MG63 (cell line): ENCODE data around the gene LRFN4. TPM values are rescaled to one million over a fixed set of nuclear protein-coding genes. Genes with fewer than 3 reads are reported as not detected.
"Not testable (repeated sequence)": the region's sequence is repeated elsewhere in the genome, so short reads cannot be mapped to it uniquely, and the experiment has no call there.

Source experiments
- DNase-seq: peaks from one replicate; pipeline ENCODE4 v3.0.0-alpha.2; 2020
- H3K27me3 ChIP-seq: fragments of 250-450 bp; sonication (Bioruptor Pico); 2 replicates; pipeline ENCODE4 v1.5.1; 2020; ENCODE audit warnings: mild to moderate bottlenecking, moderate library complexity
- H3K36me3 ChIP-seq: fragments of 250-450 bp; sonication (Bioruptor Pico); 2 replicates; pipeline ENCODE4 v1.5.1; 2020; ENCODE audit warnings: mild to moderate bottlenecking, moderate library complexity
- H3K4me3 ChIP-seq: fragments of 250-450 bp; sonication (Bioruptor Pico); 2 replicates; pipeline ENCODE4 v1.5.1; 2020; ENCODE audit warnings: mild to moderate bottlenecking, moderate library complexity
- H3K9me3 ChIP-seq: fragments of 250-450 bp; sonication (Bioruptor Pico); 2 replicates; pipeline ENCODE4 v1.5.1; 2020; ENCODE audit warnings: mild to moderate bottlenecking, moderate library complexity
- total RNA-seq: library from RNA; depleted of rRNA; stranded (reverse); fragments of >200 nt; shearing (Covaris generic); gene quantifications from 2 replicates; pipeline ENCODE4 v1.2.3, GENCODE V29; 2014; ENCODE audit warnings: low replicate concordance; rRNA removed

LRFN4 gene
- total RNA-seq = 22.4 and 42.8 TPM in 2 replicates

DNA sequence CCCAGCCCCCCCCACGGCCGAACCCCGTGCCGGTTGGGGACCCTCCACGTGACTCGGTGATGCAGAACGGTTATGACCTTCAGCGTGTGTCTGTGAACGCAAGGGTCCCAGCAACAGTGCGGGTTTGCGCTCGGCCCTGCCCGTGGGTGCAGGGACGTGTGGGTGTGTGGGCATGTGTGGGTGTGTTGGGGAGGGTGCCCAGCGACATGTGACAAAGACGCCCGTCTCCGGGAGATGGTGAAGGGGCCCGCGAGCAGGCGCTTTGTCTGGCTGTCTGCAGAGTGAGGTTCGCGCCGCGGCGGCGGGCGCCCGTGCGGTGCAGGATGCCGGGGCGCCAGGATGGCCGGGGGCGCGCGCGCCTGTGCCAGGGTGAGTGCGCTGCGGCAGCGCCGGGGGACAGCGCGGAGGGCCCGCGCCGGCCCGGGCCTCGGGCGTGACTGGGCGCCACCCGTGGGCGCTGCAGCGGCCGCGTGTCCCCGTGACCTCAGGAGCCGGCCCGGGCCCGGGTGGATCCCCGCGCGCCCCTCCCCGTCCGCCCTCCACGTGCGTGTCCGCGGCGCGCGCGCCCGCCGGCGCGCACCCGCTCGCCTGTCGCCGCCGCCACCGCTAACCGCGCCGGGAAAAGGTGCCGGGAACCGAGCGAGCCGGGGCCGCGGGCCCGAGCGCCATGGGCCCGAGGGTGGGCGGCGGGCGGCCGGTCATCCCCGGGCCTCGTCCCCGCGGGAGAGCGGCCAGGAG is at the start of gene LRFN4:
TSS of gene LRFN4 (plus strand) at position 569 of the 738 bp plus-strand sequence. CDS start 681 bp downstream, outside the sequence.
- Histone ChIP-seq H3K4me3 (peak within 1 kb of the TSS; percentile 81), H3K9me3 (no peaks in the 10 kb centered on the region), H3K27me3 (no peaks in the 10 kb centered on the region), H3K36me3 (peaks cover 21% of the 10 kb centered on the region)
- no peak for DNase-seq

DNA sequence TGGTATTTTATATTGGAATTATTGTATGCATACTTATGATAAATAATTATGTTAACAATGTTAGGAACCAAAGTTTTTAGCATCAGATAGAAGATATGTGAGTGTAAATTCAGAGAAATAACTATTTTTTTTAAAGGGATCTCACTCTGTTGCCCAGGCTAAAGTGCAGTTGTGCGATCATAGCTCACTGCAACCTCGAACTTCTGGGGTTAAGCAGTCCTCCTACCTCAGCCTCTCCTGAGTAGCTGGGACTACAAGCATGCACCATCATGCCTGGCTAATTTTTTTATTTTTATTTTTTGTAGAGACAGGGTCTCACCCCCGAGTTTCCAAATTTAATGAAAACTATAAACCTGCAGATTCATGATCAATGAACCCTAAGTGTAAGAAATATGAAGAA is 47.3 kb upstream of the LRFN4 start:
- no peaks in the 10 kb centered on the region for H3K9me3 ChIP-seq
- no peak for DNase-seq
- no peaks in the 10 kb centered on the region for H3K27me3 ChIP-seq
- no peaks in the 10 kb centered on the region for H3K36me3 ChIP-seq
- no peak overlapping the region for H3K4me3 ChIP-seq

- no peak for DNase-seq
- Histone ChIP-seq H3K9me3 (no peaks in the 10 kb centered on the region), H3K27me3 (no peaks in the 10 kb centered on the region), H3K36me3 (no peaks in the 10 kb centered on the region), H3K4me3 (no peak overlapping the region)
Measured at GRCh38 chr11:66810576-66811185, 46.2 kb upstream of the LRFN4 start.

DNA sequence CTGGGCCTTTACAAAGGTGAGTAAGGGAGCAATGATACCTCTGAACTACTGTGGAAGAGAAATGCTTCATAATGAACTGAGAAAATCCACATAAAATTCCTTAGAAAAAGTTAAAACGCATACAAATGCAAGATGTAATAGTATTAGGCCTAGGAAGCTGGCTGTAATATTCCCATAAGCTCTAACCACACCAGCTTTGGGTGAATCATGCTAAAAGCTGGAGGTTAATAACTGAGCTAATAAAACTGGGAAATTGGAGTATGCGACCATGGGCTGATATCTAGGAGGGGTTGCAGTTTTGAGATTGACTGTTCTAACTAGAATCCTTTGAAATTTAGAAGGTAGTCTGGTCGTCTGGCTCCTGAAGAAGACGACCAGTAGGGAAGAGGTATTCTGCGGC is 42.2 kb upstream of the LRFN4 start:
- Histone ChIP-seq H3K9me3 (no peaks in the 10 kb centered on the region), H3K27me3 (no peaks in the 10 kb centered on the region), H3K4me3 (no peak overlapping the region), H3K36me3 (peaks cover 7% of the 10 kb centered on the region; the same call in 1 of the 2 replicates)
- DNase-seq = no peak

- DNase-seq = no peak
- Histone ChIP-seq H3K9me3 (no peaks in the 10 kb centered on the region), H3K36me3 (peaks cover 7% of the 10 kb centered on the region; the same call in 1 of the 2 replicates), H3K27me3 (no peaks in the 10 kb centered on the region), H3K4me3 (no peak overlapping the region)
Measured at GRCh38 chr11:66815646-66816045, 41.2 kb upstream of the LRFN4 start.

- DNase-seq = no peak
- Histone ChIP-seq H3K9me3 (no peaks in the 10 kb centered on the region), H3K27me3 (no peaks in the 10 kb centered on the region), H3K36me3 (peaks cover 7% of the 10 kb centered on the region; the same call in 1 of the 2 replicates), H3K4me3 (no peak overlapping the region)
Measured at GRCh38 chr11:66818231-66818955, 38.5 kb upstream of the LRFN4 start.

DNA sequence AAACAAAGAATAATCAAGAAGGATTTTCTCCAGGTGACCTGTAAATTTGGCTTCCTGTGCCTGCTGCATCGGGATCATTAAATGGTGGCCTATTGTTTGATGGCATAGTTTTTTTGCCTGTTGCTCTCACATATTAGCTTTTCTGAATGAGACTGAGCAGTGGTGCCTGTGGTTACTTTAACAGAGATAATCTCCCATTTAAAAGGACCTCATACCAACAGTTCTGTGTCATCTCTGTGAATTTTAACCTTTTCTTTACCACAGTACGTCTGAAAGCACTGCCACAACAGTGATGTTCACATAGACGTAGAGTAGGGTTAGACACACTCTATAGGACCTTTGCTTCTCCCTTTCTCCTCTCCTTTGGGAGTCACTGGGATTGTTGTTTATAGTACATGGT is 36.5 kb upstream of the LRFN4 start:
- no peak overlapping the region for H3K4me3 ChIP-seq
- no peak for DNase-seq
- H3K9me3 ChIP-seq = no peaks in the 10 kb centered on the region
- H3K36me3 ChIP-seq = peaks cover 10% of the 10 kb centered on the region
- H3K27me3 ChIP-seq = no peaks in the 10 kb centered on the region

GRCh38 chr11:66820901-66821300 is 36.0 kb upstream of the LRFN4 start:
- Histone ChIP-seq H3K9me3 (no peaks in the 10 kb centered on the region), H3K4me3 (no peak overlapping the region), H3K36me3 (peaks cover 10% of the 10 kb centered on the region), H3K27me3 (no peaks in the 10 kb centered on the region)
- DNase-seq = no peak

DNA sequence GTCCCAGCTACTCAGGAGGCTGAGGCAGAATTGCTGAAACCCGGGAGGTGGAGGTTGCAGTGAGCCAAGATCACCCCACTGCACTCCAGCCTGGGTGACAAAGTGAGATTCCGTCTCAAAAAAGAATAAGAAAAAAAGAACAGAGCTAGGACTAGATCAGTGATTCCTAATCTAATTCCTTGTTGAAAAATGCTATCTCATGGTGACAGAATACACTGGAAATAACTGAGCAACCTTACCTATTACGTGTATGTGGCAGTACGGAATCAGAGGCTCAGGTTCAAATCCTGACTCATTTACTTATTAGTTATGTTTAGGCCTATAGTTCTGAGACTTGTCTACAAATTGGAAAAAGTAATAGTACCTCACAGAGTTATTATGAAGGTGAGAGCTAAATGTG is 33.2 kb upstream of the LRFN4 start:
- H3K9me3 ChIP-seq = no peaks in the 10 kb centered on the region
- H3K4me3 ChIP-seq = no peak overlapping the region
- peaks cover 9% of the 10 kb centered on the region for H3K36me3 ChIP-seq
- DNase-seq = no peak
- H3K27me3 ChIP-seq = no peaks in the 10 kb centered on the region

DNA sequence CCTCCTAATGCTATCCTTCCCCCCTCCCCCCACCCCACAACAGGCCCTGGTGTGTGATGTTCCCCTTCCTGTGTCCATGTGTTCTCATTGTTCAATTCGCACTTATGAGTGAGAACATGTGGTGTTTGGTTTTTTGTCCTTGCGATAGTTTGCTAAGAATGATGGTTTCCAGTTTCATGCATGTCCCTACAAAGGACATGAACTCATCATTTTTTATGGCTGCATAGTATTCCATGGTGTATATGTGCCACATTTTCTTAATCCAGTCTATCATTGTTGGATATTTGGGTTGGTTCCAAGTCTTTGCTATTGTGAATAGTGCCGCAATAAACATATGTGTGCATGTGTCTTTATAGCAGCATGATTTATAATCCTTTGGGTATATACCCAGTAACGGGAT is 32.3 kb upstream of the LRFN4 start:
- H3K36me3 ChIP-seq, H3K9me3 ChIP-seq, DNase-seq, H3K27me3 ChIP-seq, H3K4me3 ChIP-seq: not testable (repeated sequence)

GRCh38 chr11:66834539-66834845 is 22.4 kb upstream of the LRFN4 start:
- Histone ChIP-seq H3K27me3 (no peaks in the 10 kb centered on the region), H3K4me3 (no peak overlapping the region), H3K9me3 (no peaks in the 10 kb centered on the region), H3K36me3 (peaks cover 6% of the 10 kb centered on the region)
- DNase-seq = no peak

DNA sequence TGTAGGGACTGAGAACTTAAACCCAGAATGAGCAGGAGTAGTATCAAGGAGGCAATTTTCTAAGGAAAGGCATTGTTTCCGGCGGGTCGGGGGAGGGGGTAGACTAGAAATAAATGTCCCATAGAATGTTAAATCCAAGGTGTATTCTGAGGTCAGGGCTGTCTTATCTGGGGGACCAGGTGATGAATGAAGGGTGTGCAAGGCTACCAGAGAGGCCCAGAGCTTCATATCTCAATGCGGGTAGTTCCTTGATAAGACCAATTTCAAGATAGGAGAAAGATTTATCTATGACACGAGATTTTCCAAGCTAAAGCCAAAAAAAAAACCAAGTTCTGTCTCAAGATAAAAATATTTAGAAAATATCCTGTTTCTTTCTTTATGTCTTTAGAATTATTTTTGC is 21.9 kb upstream of the LRFN4 start:
- Histone ChIP-seq H3K4me3 (no peak overlapping the region), H3K9me3 (no peaks in the 10 kb centered on the region), H3K36me3 (peaks cover 6% of the 10 kb centered on the region), H3K27me3 (no peaks in the 10 kb centered on the region)
- no peak for DNase-seq

GRCh38 chr11:66835768-66836405 is 21.0 kb upstream of the LRFN4 start:
- H3K36me3 ChIP-seq = peaks cover 12% of the 10 kb centered on the region
- H3K4me3 ChIP-seq = no peak overlapping the region
- no peak for DNase-seq
- no peaks in the 10 kb centered on the region for H3K27me3 ChIP-seq
- no peaks in the 10 kb centered on the region for H3K9me3 ChIP-seq

GRCh38 chr11:66840317-66841091 is 16.4 kb upstream of the LRFN4 start:
- DNase-seq = no peak
- Histone ChIP-seq H3K27me3 (no peaks in the 10 kb centered on the region), H3K36me3 (peaks cover 41% of the 10 kb centered on the region), H3K9me3 (no peaks in the 10 kb centered on the region), H3K4me3 (no peak overlapping the region)

GRCh38 chr11:66841861-66842260 is 15.0 kb upstream of the LRFN4 start:
- no peaks in the 10 kb centered on the region for H3K9me3 ChIP-seq
- no peaks in the 10 kb centered on the region for H3K27me3 ChIP-seq
- no peak for DNase-seq
- peak overlapping the region; percentile 87 for H3K4me3 ChIP-seq
- peaks cover 48% of the 10 kb centered on the region for H3K36me3 ChIP-seq

- DNase-seq = no peak
- peak overlapping the region; percentile 87 for H3K4me3 ChIP-seq
- H3K36me3 ChIP-seq = peaks cover 50% of the 10 kb centered on the region
- no peaks in the 10 kb centered on the region for H3K9me3 ChIP-seq
- H3K27me3 ChIP-seq = no peaks in the 10 kb centered on the region
Measured at GRCh38 chr11:66842501-66842895, 14.4 kb upstream of the LRFN4 start.
